Esophagus muscularis mucosa (tissue), 4 donors: ENCODE results near the gene TBC1D5. TPM values are rescaled to one million over a fixed set of nuclear protein-coding genes. Genes with fewer than 3 reads are reported as not detected.

Experiments used
- DNase-seq: peaks from one replicate; pipeline ENCODE4 v3.0.0-alpha.2; 2017; ENCODE audit errors: extremely low spot score
- H3K27ac ChIP-seq, 4 donors: fragments of 200-600 bp; sonication (generic); replicated peaks in 1 of 4; 1 replicate in 3 of 4; 2 replicates in 1 of 4; pipeline ENCODE4 v1.5.1; 2016 to 2019; ENCODE audit warnings: mild to moderate bottlenecking in 1 of 4
- H3K27me3 ChIP-seq, 4 donors: fragments of 200-600 bp; sonication (generic); one replicate each; pipeline versions ENCODE4 v1.5.1 to v1.6.0; 2016 to 2019
- H3K36me3 ChIP-seq, 4 donors: fragments of 200-600 bp; sonication (generic); one replicate each; pipeline ENCODE4 v1.5.1; 2016 to 2019
- H3K4me1 ChIP-seq, 4 donors: fragments of 200-600 bp; sonication (generic); one replicate each; pipeline ENCODE4 v1.5.1; 2016 to 2019
- H3K4me3 ChIP-seq, 4 donors: fragments of 200-600 bp; sonication (generic); 1 replicate in 2 of 4; 2 replicates in 2 of 4; pipeline ENCODE4 v1.5.1; 2016 to 2019; ENCODE audit warnings: mild to moderate bottlenecking in 4 of 4, moderate library complexity in 1 of 4
- H3K9me3 ChIP-seq, 4 donors: fragments of 200-600 bp; sonication (generic); 1 replicate in 3 of 4; 2 replicates in 1 of 4; pipeline ENCODE4 v1.5.1; 2016 to 2019
- CTCF ChIP-seq, 3 experiments: fragments of 200-600 bp in 2 of 3; fragments of 450-650 bp in 1 of 3; sonication (generic) in 2 of 3; IDR thresholded peaks; one replicate each; pipeline ENCODE4 v1.5.1; 2017 to 2019; ENCODE audit warnings: antibody characterized with exemption in 3 of 3, mild to moderate bottlenecking in 2 of 3, moderate library complexity in 1 of 3
- EP300 ChIP-seq: sonication (generic); formaldehyde crosslinking; IDR thresholded peaks from one replicate; pipeline ENCODE4 v1.6.1; 2017; ENCODE audit warnings: antibody characterized with exemption
- POLR2A ChIP-seq: fragments of 450-650 bp; IDR thresholded peaks from one replicate; pipeline ENCODE4 v1.6.1; 2017; ENCODE audit warnings: antibody characterized with exemption, moderate library complexity, mild to moderate bottlenecking, low read depth
- POLR2AphosphoS5 ChIP-seq, 2 donors: sonication (generic); formaldehyde crosslinking; IDR thresholded peaks; one replicate each; pipeline ENCODE4 v1.6.1; 2017; ENCODE audit warnings: antibody characterized with exemption in 2 of 2
- WGBS: methylation state at CpG from one replicate; pipeline ENCODE4 v1.1.5; 2018; 5-methylcytosine and 5-hydroxymethylcytosine counted together
- intact Hi-C: fragments of 100-400 bp; cut with DNase I; formaldehyde crosslinking; loops from one replicate; pipeline ENCODE4 v1.15.1; 2023
- total RNA-seq, 4 donors: library from RNA; depleted of rRNA; stranded (reverse); fragments of >200 nt; gene quantifications; one replicate each; pipeline versions ENCODE4 v1.1.0 to v1.2.1, GENCODE V29; 2016

TBC1D5 gene
- total RNA-seq, 4 donors from 2014 or later, result 54.0 to 83.1 (median 63.6) TPM

GRCh38 chr3:17431484-17432045 is 310.9 kb downstream of the TBC1D5 start:
- Histone ChIP-seq H3K4me1 (peaks cover 0 to 18% (median 8%) of the 10 kb centered on the region in 4 donors), H3K36me3 (no peaks in the 10 kb centered on the region), H3K27ac (no peak overlapping the region), H3K9me3 (no peaks in the 10 kb centered on the region), H3K27me3 (no peaks in the 10 kb centered on the region), H3K4me3 (no peak overlapping the region)
- no peak for DNase-seq
- no peak for TF ChIP-seq POLR2A
- 91% methylated on average over 2 of the region's 2 CpGs for WGBS
- intact Hi-C loops, result loop anchor here (2.0 kb wide), 1 partner anchor 409 kb away; no protein-coding TSS in a partner anchor

- WGBS, result 12% methylated on average over 2 of the region's 2 CpGs
- peak in 2 of 3 experiments; percentile 32 to 47 for TF ChIP-seq CTCF (IDR thresholded peaks at IDR 0.05)
- TF ChIP-seq POLR2A, result no peak
- Histone ChIP-seq H3K4me3 (no peak overlapping the region), H3K9me3 (no peaks in the 10 kb centered on the region), H3K27ac (no peak overlapping the region), H3K4me1 (peaks cover 0 to 18% (median 8%) of the 10 kb centered on the region in 4 donors), H3K27me3 (no peaks in the 10 kb centered on the region), H3K36me3 (no peaks in the 10 kb centered on the region)
- intact Hi-C loops, result loop anchor here (2.0 kb wide), 1 partner anchor 410 kb away; no protein-coding TSS in a partner anchor
- no peak for DNase-seq
Observed at GRCh38 chr3:17431004-17431403, 311.4 kb downstream of the TBC1D5 start.

GRCh38 chr3:17430582-17430981 is 311.8 kb downstream of the TBC1D5 start:
- peaks cover 0 to 18% (median 8%) of the 10 kb centered on the region in 4 donors for H3K4me1 ChIP-seq
- H3K27me3 ChIP-seq, result no peaks in the 10 kb centered on the region
- 66% methylated on average over 3 of the region's 3 CpGs for WGBS
- intact Hi-C loops, result loop anchor here (2.0 kb wide), 1 partner anchor 410 kb away; no protein-coding TSS in a partner anchor
- DNase-seq, result no peak
- H3K27ac ChIP-seq, result no peak overlapping the region
- H3K36me3 ChIP-seq, result no peaks in the 10 kb centered on the region
- no peaks in the 10 kb centered on the region for H3K9me3 ChIP-seq
- TF ChIP-seq POLR2A, result no peak
- TF ChIP-seq POLR2AphosphoS5 (IDR thresholded peaks at IDR 0.05), result no peak
- TF ChIP-seq CTCF (IDR thresholded peaks at IDR 0.05), result no peak
- no peak for TF ChIP-seq EP300
- H3K4me3 ChIP-seq, result no peak overlapping the region

- H3K9me3 ChIP-seq, result no peaks in the 10 kb centered on the region
- TF ChIP-seq EP300, result no peak
- no peak for TF ChIP-seq CTCF (IDR thresholded peaks at IDR 0.05)
- TF ChIP-seq POLR2AphosphoS5 (IDR thresholded peaks at IDR 0.05), result no peak
- TF ChIP-seq POLR2A, result no peak
- intact Hi-C loops, result no loop called here
- WGBS, result 68% methylated on average over 4 of the region's 4 CpGs
- H3K36me3 ChIP-seq, result no peaks in the 10 kb centered on the region
- H3K27me3 ChIP-seq, result no peaks in the 10 kb centered on the region
- H3K27ac ChIP-seq, result no peak overlapping the region
- DNase-seq, result no peak
- H3K4me1 ChIP-seq, result no peaks in the 10 kb centered on the region
- H3K4me3 ChIP-seq, result no peak overlapping the region
Observed at GRCh38 chr3:17423786-17424536, 318.5 kb downstream of the TBC1D5 start.

- Histone ChIP-seq H3K27ac (no peak overlapping the region), H3K36me3 (no peaks in the 10 kb centered on the region), H3K27me3 (no peaks in the 10 kb centered on the region), H3K4me1 (no peaks in the 10 kb centered on the region), H3K4me3 (no peak overlapping the region), H3K9me3 (no peaks in the 10 kb centered on the region)
- 96% methylated on average over 2 of the region's 2 CpGs for WGBS
- DNase-seq, result no peak
- no peak for TF ChIP-seq CTCF (IDR thresholded peaks at IDR 0.05)
- TF ChIP-seq POLR2A, result no peak
- TF ChIP-seq EP300, result no peak
- no peak for TF ChIP-seq POLR2AphosphoS5 (IDR thresholded peaks at IDR 0.05)
- intact Hi-C loops, result no loop called here
Observed at GRCh38 chr3:17422636-17423035, 319.8 kb downstream of the TBC1D5 start.
